Measurements from ENCODE around the gene PPP6C. TPM values are rescaled to one million over a fixed set of nuclear protein-coding genes. Genes with fewer than 3 reads are reported as not detected.
"Not testable (repeated sequence)": the region's sequence is repeated elsewhere in the genome, so short reads cannot be mapped to it uniquely, and the experiment has no call there.

The PPP6C gene
- polyA plus RNA-seq, 3 donors from 2014 or later = 34.3 to 48.2 (median 46.9) TPM

DNA sequence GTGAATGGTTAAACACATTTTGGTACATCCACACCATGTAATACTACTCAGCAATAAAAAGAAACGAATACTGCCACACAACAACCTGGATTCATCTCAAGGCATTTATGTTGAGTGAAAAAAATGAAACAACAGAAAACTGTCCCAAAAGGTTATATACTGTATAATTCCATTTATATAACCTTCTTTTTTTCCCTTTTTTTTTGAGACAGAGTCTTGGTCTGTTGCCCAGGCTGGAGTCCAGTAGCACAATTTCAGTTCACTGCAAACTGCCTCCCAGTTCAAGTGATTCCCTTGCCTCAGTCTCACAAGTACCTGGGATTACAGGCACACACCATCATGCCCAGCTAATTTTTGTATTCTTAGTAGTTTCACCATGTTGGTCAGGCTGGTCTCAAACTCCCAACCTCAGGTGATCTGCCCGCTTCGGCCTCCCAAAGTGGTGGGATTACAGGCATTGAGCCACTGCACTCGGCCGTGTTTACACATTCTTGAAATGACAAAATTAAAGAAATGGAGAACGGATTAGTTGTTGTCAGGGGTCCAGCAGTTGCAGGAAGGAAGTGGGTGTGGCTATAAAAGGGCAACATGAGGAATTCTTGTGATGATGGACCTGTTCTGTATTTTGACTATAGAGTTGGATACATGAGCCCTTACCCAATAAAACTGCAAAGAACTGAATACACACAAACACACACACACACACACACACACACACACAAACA is 17.4 kb downstream of the PPP6C start:
- Mint-ChIP-seq H3K4me3 (peak overlapping the region; percentile 22 to 56 (median 44)), H3K9me3 (no peaks in the 10 kb centered on the region), H3K36me3 (peaks cover 8 to 17% (median 15%) of the 10 kb centered on the region in 3 donors), H3K4me1 (peaks cover 38 to 65% of the 10 kb centered on the region in 2 donors), H3K27me3 (ENCODE audit: low read depth in 3 of 3) (peaks cover 0 to 2% (median 0%) of the 10 kb centered on the region in 3 donors), H3K27ac (peak overlapping the region in 5 of 6 donors; percentile 18 to 77 (median 58))
- DNase-seq = no peak

DNA sequence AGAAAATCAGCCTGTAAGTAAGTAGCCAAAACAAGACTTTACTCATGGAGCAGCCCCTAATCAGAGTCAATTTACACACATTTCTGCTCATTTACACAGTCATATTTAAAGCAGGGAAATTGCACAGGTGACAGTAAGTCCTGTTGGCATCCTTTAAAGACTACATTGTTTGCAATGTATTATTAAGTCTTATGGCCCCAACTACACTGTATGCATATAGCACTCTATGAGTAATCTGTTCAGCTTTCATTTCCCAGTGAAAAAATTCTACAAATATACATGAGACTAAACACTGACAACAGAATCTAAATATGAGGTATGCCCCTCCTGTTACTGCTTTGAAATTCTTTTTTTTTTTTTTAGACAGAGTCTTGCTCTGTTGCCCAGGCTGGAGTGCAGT is 19.7 kb downstream of the PPP6C start:
- H3K27ac Mint-ChIP-seq = no peak overlapping the region
- no peaks in the 10 kb centered on the region for H3K27me3 Mint-ChIP-seq (ENCODE audit: low read depth in 3 of 3)
- peaks cover 27 to 48% of the 10 kb centered on the region in 2 donors for H3K4me1 Mint-ChIP-seq
- no peak overlapping the region for H3K4me3 Mint-ChIP-seq
- H3K9me3 Mint-ChIP-seq = no peaks in the 10 kb centered on the region
- H3K36me3 Mint-ChIP-seq = peaks cover 8 to 17% (median 15%) of the 10 kb centered on the region in 3 donors
- DNase-seq = no peak

DNA sequence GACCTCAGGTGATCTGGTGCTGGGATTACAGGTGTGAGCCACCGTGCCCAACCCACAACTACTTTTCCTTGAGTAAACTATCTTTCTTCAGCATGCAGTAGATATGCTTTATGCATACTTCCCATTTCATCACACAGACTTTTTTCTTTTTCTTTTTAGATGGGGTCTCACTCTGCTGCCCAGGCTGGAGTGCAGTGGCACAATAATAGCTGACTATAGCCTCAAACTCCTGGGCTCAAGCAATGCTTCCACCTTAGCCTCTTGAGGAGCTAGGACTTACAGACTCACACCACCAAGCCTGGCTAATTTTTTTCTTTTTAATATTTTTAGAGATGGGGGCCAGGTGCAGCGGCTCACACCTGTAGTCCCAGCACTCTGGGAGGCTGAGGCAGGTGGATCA is 22.8 kb downstream of the PPP6C start:
- DNase-seq = no peak
- H3K9me3 Mint-ChIP-seq = no peaks in the 10 kb centered on the region
- H3K36me3 Mint-ChIP-seq = peaks cover 8 to 17% (median 15%) of the 10 kb centered on the region in 3 donors
- peaks cover 10 to 31% of the 10 kb centered on the region in 2 donors for H3K4me1 Mint-ChIP-seq
- H3K27me3 Mint-ChIP-seq (ENCODE audit: low read depth in 3 of 3) = no peaks in the 10 kb centered on the region
- H3K27ac Mint-ChIP-seq = no peak overlapping the region
- no peak overlapping the region for H3K4me3 Mint-ChIP-seq

DNA sequence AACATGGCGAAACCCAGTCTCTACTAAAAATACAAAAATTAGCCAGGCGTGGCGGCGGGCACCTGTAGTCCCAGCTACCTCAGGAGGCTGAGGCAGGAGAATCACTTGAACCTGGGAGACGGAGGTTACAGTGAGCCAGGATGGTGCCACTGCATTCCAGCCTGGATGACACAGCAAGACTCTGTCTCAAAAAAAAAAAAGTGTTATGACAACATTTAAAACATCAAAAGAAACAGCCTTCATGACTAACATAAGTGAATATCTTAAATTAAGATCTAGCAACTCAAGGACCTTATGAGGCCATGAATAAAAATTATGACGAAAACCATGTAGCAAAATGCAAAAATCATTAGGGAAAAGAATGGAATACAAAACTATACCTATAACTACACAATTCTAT is 26.7 kb downstream of the PPP6C start:
- peak overlapping the region in 1 of 6 donors; percentile 29 for H3K27ac Mint-ChIP-seq
- not testable (repeated sequence) for DNase-seq; H3K27me3 Mint-ChIP-seq (ENCODE audit: low read depth in 3 of 3); H3K36me3 Mint-ChIP-seq; H3K4me3 Mint-ChIP-seq; H3K9me3 Mint-ChIP-seq
- H3K4me1 Mint-ChIP-seq = peaks cover 5 to 20% of the 10 kb centered on the region in 2 donors

DNA sequence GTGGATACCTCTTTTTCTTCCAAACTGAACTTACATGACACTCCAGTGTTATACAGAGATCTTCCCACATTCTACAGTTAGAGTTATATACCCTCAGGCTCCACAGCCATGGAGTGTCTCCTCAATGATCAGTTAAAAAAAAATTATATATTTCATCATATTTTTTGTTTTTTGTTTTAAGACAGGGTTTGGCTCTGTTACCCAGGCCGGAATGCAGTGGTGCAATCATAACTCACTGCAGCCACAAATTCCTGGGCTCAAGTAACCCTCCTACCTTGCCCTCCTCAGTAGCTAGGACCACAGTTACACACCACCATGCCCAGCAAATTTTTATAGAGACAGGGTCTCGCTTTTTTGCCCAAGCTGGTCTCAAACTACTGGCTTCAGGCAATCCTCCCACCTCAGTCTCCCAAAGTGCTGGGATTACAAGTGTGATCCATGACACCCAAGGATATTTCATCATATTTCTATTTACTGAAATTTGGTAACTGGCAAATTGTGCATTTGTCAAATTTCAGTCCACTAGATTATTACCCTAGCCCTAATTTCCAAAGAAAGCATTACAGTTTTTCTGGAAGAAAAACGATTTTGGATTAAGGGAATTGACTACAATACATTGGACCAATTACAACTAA is 28.2 kb downstream of the PPP6C start:
- Mint-ChIP-seq H3K4me3 (no peak overlapping the region), H3K27ac (peak overlapping the region in 3 of 6 donors; percentile 29 to 64 (median 46)), H3K9me3 (no peaks in the 10 kb centered on the region), H3K36me3 (peaks cover 0 to 5% (median 0%) of the 10 kb centered on the region in 3 donors), H3K27me3 (ENCODE audit: low read depth in 3 of 3) (peaks cover 0 to 2% (median 0%) of the 10 kb centered on the region in 3 donors), H3K4me1 (peaks cover 5 to 19% of the 10 kb centered on the region in 2 donors)
- no peak for DNase-seq

DNA sequence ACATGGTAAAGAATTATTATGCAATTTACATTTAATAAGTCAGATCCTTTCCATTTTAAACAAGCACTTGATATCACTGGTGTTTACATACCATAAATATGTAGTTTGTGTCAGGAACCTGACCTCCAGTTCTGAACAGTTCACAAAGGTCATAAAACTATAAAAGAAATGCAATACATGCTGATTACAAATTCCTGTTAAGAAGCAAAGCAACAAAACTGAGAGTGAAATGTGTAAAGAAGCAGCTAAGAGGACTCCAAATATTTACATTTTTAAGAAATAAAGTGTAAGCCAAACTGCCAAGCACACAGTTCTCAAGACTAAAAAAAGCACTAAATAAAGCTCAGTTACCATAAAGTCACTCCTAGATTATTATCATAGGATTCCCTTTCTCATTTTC is 28.9 kb downstream of the PPP6C start:
- H3K27me3 Mint-ChIP-seq (ENCODE audit: low read depth in 3 of 3) = peaks cover 0 to 2% (median 0%) of the 10 kb centered on the region in 3 donors
- no peak for DNase-seq
- H3K36me3 Mint-ChIP-seq = peaks cover 0 to 5% (median 0%) of the 10 kb centered on the region in 3 donors
- no peaks in the 10 kb centered on the region for H3K9me3 Mint-ChIP-seq
- no peak overlapping the region for H3K4me3 Mint-ChIP-seq
- H3K27ac Mint-ChIP-seq = peak overlapping the region in 3 of 6 donors; percentile 29 to 54 (median 46)
- peaks cover 5 to 19% of the 10 kb centered on the region in 2 donors for H3K4me1 Mint-ChIP-seq

DNA sequence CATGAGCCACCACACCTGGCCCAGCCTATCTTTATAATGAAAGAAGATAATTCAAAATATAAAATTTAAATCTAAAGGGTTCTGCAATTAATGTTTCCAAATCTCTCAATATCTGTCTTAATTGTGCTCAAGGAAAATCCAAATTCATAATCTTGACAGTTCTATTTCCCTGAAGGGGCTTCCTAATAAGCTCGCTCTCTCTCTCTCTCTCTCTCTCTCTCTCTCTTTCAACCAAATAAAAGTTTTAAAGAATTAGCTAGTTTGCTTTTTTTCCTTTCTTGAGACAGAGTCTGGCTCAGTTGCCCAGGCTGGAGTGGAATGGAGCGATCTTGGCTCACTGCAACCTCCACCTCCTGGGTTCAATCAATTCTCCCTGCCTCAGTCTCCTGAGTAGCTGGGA is 33.1 kb downstream of the PPP6C start:
- H3K36me3 Mint-ChIP-seq = peaks cover 8 to 10% (median 10%) of the 10 kb centered on the region in 3 donors
- H3K4me1 Mint-ChIP-seq = peaks cover 5 to 14% of the 10 kb centered on the region in 2 donors
- H3K9me3 Mint-ChIP-seq = no peaks in the 10 kb centered on the region
- H3K4me3 Mint-ChIP-seq = no peak overlapping the region
- no peak overlapping the region for H3K27ac Mint-ChIP-seq
- no peak for DNase-seq
- H3K27me3 Mint-ChIP-seq (ENCODE audit: low read depth in 3 of 3) = peaks cover 0 to 2% (median 0%) of the 10 kb centered on the region in 3 donors

DNA sequence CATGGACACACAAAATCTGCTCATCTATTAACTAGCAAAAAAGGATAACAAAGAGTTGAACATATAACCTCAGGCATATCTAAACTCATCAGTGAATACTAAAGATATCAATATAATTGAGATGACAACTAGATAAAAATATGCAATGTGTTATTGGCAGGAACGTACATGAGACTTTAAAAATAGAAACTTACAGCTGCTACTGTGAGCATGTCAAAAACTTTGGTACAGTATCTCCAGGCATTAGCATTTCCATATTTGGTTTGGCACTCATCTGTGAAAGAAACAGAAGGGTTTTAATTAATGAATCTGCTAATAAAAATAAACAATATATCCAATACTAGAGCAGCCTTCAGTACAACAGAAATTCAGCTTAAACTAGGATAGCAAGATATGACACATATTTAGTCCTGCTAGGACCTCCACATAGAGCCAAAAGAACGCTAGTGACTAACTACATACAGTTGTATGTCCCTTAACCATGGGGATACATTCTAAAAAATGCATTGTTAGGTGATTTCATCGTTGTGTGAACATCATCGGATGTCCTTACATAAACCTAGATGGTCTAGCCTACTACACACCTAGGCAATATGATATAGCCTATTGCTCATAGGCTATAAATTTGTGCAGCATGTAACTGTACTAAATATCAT is 35.8 kb downstream of the PPP6C start:
- H3K9me3 Mint-ChIP-seq = no peaks in the 10 kb centered on the region
- DNase-seq = no peak
- peaks cover 0 to 2% (median 0%) of the 10 kb centered on the region in 3 donors for H3K27me3 Mint-ChIP-seq (ENCODE audit: low read depth in 3 of 3)
- H3K36me3 Mint-ChIP-seq = peaks cover 10 to 24% (median 18%) of the 10 kb centered on the region in 3 donors
- H3K4me1 Mint-ChIP-seq = no peaks in the 10 kb centered on the region
- H3K27ac Mint-ChIP-seq = no peak overlapping the region
- H3K4me3 Mint-ChIP-seq = no peak overlapping the region

DNA sequence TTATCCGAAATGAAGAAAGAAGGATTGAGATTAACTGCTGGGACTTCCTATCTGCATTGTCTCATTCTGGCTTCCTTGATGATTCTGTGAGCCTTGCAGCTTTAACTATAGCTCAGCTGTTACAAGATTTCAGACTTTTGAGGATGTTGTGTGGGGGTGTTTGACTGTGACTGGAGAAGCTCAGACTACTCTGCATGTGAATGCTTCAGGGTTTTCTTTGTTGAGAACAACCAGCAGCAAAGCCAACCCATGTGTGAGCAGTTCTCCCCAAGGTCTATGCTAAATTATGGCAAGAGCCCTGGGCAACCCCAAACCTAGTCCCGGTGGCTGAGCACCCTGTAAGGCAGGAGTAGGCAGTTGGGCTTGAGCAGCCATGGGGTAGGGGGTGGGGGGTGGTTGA is 37.9 kb downstream of the PPP6C start:
- DNase-seq = no peak
- no peak overlapping the region for H3K4me3 Mint-ChIP-seq
- no peaks in the 10 kb centered on the region for H3K27me3 Mint-ChIP-seq (ENCODE audit: low read depth in 3 of 3)
- H3K27ac Mint-ChIP-seq = peak overlapping the region in 1 of 6 donors; percentile 73
- peaks cover 4 to 24% (median 18%) of the 10 kb centered on the region in 3 donors for H3K36me3 Mint-ChIP-seq
- H3K9me3 Mint-ChIP-seq = no peaks in the 10 kb centered on the region
- no peaks in the 10 kb centered on the region for H3K4me1 Mint-ChIP-seq

DNA sequence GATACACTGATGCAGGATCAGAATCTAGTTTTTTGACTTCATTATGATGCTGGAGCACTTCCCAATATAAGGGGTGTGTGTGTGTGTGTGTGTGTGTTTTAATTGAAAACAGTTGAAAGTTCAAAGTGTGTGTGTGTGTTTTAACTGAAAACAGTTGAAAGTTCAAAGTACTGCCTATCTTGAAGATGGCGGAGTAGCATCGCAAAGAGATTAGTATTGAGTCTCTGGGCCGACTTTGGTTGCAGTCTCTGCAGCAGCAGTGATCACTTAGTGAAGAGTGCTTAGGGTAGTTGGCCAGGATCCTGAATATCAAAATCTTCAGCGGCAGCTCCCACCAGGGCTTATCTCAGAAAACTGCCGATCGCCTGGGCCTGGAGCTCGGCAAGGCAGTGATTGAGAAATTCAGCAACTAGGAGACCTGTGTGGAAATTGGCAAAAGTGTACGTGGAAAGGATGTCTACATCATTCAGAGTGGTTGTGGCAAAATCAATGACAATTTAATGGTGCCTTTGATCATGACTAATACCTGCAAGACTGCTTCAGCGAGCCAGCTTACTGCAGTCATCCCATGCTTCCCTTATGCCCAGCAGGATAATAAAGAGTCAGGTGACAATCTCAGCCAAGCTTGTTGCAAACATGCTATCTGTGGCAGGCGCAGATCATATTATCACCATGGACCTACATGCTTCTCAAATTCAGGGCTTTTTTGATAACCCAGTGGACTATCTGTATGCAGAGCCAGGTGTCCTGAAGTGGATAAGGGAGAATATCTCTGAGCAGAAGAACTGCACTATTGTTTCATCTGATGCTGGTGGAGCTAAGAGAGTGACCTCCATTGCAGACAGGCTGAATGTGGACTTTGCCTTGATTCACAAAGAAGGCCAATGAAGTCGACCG is 39.0 kb downstream of the PPP6C start:
- peaks cover 4 to 24% (median 18%) of the 10 kb centered on the region in 3 donors for H3K36me3 Mint-ChIP-seq
- no peak for DNase-seq
- H3K9me3 Mint-ChIP-seq = no peaks in the 10 kb centered on the region
- no peaks in the 10 kb centered on the region for H3K27me3 Mint-ChIP-seq (ENCODE audit: low read depth in 3 of 3)
- H3K27ac Mint-ChIP-seq = peak overlapping the region in 2 of 6 donors; percentile 4 to 34
- no peak overlapping the region for H3K4me3 Mint-ChIP-seq
- no peaks in the 10 kb centered on the region for H3K4me1 Mint-ChIP-seq

DNA sequence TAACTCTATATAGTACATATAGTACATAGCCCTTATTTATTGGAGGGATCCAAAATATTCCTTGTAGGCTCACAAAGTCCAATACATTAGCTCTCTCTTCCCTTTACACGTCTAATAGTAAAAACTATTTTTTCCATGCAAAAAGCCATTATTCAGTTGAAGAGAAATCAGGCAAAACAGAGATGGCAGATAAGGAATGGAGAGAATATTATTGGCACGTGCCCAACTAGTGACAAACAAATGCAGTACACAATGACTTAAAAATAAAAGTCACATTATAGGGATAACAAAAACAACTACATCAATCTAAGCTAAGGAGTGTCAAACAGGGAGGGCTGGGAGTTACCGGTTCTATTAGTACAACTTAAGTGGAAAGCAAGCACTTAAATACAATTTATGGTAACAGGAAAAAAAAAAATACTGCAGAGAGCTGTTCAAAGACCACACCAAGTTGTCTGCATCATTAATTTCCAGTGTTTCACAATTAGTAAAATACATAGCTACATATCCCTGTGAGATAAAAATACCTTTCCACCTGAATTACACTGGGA is 42.1 kb downstream of the PPP6C start:
- Mint-ChIP-seq H3K27ac (no peak overlapping the region), H3K27me3 (ENCODE audit: low read depth in 3 of 3) (peaks cover 5 to 7% (median 7%) of the 10 kb centered on the region in 3 donors), H3K9me3 (no peaks in the 10 kb centered on the region), H3K4me1 (peaks cover 9 to 13% of the 10 kb centered on the region in 2 donors), H3K36me3 (peaks cover 0 to 18% (median 12%) of the 10 kb centered on the region in 3 donors), H3K4me3 (no peak overlapping the region)
- no peak for DNase-seq

DNA sequence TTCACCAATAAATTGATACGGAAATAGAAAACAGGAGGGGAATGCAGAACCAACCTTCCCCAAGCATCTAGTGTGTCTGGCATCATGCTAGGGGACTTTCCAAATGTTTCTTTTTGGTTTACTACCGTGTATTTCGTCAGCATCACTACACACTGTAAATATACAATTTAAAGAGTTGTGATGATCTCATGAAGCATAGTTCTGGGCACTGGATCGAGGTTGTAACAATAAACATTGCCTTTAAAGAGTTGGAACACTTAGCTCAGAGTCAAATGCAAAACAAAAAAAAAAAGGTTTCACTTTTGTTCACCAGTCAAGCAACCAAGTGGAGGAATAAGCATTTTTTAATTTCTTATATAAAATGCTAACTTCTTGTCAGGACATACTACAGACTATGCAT is 43.4 kb downstream of the PPP6C start:
- DNase-seq = no peak
- Mint-ChIP-seq H3K36me3 (peaks cover 0 to 11% (median 8%) of the 10 kb centered on the region in 3 donors), H3K27ac (no peak overlapping the region)

DNA sequence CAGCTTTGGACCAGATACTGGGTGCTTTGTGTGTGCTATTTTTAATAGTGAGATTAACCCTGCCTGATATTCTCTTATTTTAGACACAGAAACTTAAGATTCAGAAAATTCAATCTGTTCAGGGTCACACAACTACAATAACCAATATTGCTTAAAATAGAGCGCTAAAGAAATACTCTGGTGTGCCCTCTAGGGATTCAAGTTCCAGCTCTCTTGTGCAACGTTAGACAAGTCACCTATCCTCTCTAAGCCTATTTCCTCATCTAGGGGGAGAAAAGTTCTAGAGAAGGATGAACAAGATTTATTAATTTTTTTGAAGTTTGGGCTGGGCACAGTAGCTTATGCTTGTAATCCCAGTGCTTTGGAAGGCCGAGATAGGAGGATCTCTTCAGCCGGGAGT is 44.2 kb downstream of the PPP6C start:
- peaks cover 5 to 9% (median 7%) of the 10 kb centered on the region in 3 donors for H3K27me3 Mint-ChIP-seq (ENCODE audit: low read depth in 3 of 3)
- H3K36me3 Mint-ChIP-seq = peaks cover 0 to 3% (median 0%) of the 10 kb centered on the region in 3 donors
- peak overlapping the region in 1 of 6 donors; percentile 19 for H3K27ac Mint-ChIP-seq
- H3K9me3 Mint-ChIP-seq = no peaks in the 10 kb centered on the region
- DNase-seq = no peak
- no peak overlapping the region for H3K4me3 Mint-ChIP-seq
- peaks cover 14 to 27% of the 10 kb centered on the region in 2 donors for H3K4me1 Mint-ChIP-seq

More for the DNA sequence above, 43.4 kb downstream of the PPP6C start:
- peaks cover 14 to 25% of the 10 kb centered on the region in 2 donors for H3K4me1 Mint-ChIP-seq
- peaks cover 5 to 9% (median 7%) of the 10 kb centered on the region in 3 donors for H3K27me3 Mint-ChIP-seq (ENCODE audit: low read depth in 3 of 3)
- H3K4me3 Mint-ChIP-seq = no peak overlapping the region
- no peaks in the 10 kb centered on the region for H3K9me3 Mint-ChIP-seq

Measured in immature natural killer cell (primary cell).